GM13977 (cell line): ENCODE data around the gene FAM124A.
A peak's percentile ranks its signal among the peaks of the same experiment; 100 is the strongest.

ENCODE experiments used
- DNase-seq: peaks from one replicate; pipeline ENCODE4 v3.0.0; 2012; ENCODE audit warnings: low spot score
- CTCF ChIP-seq: IDR thresholded peaks from 2 replicates; pipeline ENCODE4 v1.5.1; 2012; ENCODE audit warnings: mild to moderate bottlenecking, control low read depth; ENCODE audit not compliant: insufficient read depth; ENCODE audit errors: extremely low read depth, missing control alignments
- in situ Hi-C: fragments of 300-500 bp; cut with MboI; formaldehyde crosslinking; loops from one replicate; pipeline ENCODE4 v1.12.0; 2022; ENCODE audit warnings: low sequenced_read_pairs, low pct_unique_long_range_greater_than_20kb, mixed read lengths, inconsistent platforms; ENCODE audit not compliant: unreplicated experiment

The FAM124A gene

GRCh38 chr13:51325837-51326236, 103.6 kb downstream of the FAM124A start:
- TF ChIP-seq CTCF, result no peak
- in situ Hi-C loops, result no loop called here
- DNase-seq, result no peak

- in situ Hi-C loops, result no loop called here
- TF ChIP-seq CTCF, result no peak
- no peak for DNase-seq
These were observed 104.6 kb downstream of the FAM124A start for GRCh38 chr13:51326777-51327176.

- TF ChIP-seq CTCF, result no peak
These were observed 105.8 kb downstream of the FAM124A start for GRCh38 chr13:51327961-51328360.

GRCh38 chr13:51328488-51328887, 106.3 kb downstream of the FAM124A start:
- in situ Hi-C loops, result no loop called here
- DNase-seq, result no peak
- TF ChIP-seq CTCF, result no peak

More at GRCh38 chr13:51327961-51328360, 105.8 kb downstream of the FAM124A start:
- DNase-seq, result no peak
- in situ Hi-C loops, result no loop called here

- in situ Hi-C loops, result no loop called here
- TF ChIP-seq CTCF, result no peak
These were observed 107.4 kb downstream of the FAM124A start for GRCh38 chr13:51329606-51330005.

GRCh38 chr13:51330791-51331190, 108.6 kb downstream of the FAM124A start:
- TF ChIP-seq CTCF, result no peak
- in situ Hi-C loops, result no loop called here
- DNase-seq, result peak; percentile 44

More at GRCh38 chr13:51329606-51330005, 107.4 kb downstream of the FAM124A start:
- no peak for DNase-seq
